Activated T-cell treated with anti-CD3 and anti-CD28 coated beads, Interleukin-2, amount 50 U/mL, for 48 hours (primary cell): ENCODE results near the gene TXLNG.
A peak's percentile ranks its signal among the peaks of the same experiment; 100 is the strongest.

ENCODE experiments used
- DNase-seq, 2 experiments: peaks; one replicate each; pipeline ENCODE4 v3.0.0-alpha.2; 2020

Gene TXLNG

GRCh38 chrX:16785247-16786138 is 773 bp upstream of the TXLNG start:
- peak in 1 of 2 experiments; percentile 26 for DNase-seq

GRCh38 chrX:16786791-16787735 is 797 bp downstream of the TXLNG start:
- peak; percentile 63 to 70 for DNase-seq

- DNase-seq = no peak
These were observed 2.2 kb downstream of the TXLNG start for GRCh38 chrX:16788477-16788876.

GRCh38 chrX:16796298-16796697 is 10.0 kb downstream of the TXLNG start:
- DNase-seq = no peak

DNA sequence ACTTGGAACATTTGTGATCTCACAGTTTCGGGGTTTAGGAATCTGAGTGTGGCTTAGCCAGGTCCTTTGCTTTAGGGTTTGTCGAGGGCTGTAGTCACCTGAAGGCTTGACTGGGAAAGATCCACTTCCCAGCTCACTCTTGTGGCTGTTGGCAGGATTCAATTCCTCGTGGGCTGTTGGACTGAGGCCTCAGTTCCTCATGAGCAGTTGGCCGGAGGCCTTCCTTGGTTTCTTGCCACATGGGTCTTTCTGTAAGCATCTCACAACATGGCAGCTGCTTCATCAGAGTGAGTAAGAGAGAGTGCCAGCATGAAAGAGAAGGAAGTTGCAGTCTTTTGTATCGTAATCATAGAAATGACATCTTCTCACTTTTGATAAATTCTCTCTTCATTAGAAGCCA is 11.1 kb downstream of the TXLNG start:
- DNase-seq = no peak

GRCh38 chrX:16797841-16798240 is 11.6 kb downstream of the TXLNG start:
- DNase-seq = no peak

DNA sequence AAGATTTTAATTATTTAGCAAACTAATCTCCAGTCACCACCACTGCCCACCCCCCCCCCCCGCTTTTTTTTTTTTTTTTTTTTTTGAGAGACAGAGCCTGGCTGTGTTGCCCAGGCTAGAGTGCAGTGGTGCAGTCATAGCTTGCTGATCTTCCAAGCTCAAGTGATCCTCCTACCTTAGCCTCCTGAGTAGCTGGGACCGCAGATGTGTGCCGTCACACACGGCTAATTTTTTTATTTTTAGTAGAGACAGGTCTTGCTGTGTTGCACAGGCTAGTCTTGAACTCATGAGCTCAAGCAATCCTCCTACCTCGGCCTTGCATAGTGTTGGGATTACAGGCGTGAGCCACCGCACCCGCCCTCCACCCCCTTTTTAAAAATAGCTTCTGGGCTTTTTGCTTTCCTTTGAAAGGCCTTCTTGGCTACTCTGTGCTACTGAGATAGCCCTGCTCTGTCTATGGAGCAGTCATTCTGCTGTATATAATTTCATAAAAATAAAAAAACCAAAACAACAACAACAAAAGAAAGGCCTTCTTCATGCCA is 18.7 kb downstream of the TXLNG start:
- DNase-seq = no peak

DNA sequence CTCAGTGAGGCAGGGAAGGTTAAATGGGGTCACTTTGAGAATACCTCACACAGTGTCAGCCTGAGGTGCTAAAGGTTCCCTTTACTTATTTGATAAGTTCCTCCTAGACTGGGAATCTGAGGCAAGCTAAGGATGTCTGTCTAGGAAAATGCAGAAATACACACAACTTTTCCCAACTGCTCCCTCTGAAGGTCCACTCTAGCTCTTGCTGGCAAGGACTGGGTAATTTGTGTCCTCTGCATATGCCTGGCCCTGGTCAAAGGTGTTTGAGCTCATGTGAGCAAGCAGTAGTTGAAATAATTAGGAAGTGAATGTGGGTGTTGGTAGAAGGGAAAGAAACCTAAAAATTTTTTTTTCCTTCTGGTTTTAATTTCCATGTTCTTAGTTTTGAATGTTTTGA is 21.3 kb downstream of the TXLNG start:
- DNase-seq = no peak

- no peak for DNase-seq
These were observed 21.8 kb downstream of the TXLNG start for GRCh38 chrX:16807976-16808542.

DNA sequence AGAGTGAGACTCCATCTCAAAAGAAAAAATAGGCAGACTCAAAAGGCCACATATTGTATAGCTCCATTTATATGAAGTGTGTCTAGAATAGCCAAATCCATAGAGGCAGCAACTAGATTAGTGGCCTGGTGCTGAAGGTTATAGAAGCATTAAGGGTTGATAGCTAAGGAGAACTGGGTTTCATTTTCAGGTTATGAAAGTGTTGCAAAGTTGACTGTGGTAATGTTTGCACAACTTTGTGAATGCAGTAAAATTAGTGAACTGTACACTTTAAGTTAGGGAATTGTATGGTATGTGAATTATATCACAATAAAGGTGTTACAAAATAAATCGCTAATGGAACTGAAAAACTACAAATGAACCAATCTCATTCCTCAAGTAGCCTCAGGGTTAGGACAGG is 28.3 kb downstream of the TXLNG start:
- no peak for DNase-seq

DNA sequence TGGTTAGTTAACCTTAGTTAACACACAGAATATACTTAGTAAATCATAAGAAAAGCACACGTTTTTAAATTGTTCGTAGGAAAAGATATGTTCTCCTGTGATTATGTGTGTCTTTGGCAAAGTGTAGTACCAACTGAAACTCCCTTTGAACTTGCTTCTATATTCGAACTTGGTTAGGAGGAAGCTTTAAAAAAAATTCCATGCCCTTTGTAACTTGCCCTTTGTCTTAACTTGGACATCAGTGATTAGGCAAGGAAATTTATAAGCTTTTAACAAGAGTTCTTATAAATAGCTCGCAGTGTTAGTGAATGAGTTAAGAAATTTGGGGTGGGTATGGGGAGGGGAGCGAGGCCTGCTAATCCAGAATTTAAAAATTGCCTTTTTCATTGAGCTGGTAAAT is 33.4 kb downstream of the TXLNG start:
- no peak for DNase-seq

DNA sequence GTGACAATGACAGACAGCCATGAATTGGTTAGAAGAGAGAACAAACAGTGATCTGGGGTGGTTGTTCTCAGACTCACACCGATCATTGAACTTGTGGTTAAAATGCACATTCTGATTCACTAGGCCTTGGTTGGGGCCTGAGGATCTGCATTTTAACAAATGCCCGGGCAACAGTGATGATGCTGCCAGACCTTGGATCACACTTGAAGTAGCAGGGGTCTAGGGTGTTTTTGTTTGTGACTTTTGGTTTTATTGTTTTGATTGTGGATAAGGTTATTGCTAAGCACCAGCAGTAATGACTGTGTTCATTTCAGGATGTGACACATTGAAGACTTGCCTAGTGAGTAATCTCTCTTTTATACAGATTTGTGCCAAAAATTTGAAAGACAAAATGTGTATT is 36.5 kb downstream of the TXLNG start:
- peak; percentile 27 to 32 for DNase-seq

GRCh38 chrX:16825264-16826035 is 39.2 kb downstream of the TXLNG start:
- DNase-seq = no peak

DNA sequence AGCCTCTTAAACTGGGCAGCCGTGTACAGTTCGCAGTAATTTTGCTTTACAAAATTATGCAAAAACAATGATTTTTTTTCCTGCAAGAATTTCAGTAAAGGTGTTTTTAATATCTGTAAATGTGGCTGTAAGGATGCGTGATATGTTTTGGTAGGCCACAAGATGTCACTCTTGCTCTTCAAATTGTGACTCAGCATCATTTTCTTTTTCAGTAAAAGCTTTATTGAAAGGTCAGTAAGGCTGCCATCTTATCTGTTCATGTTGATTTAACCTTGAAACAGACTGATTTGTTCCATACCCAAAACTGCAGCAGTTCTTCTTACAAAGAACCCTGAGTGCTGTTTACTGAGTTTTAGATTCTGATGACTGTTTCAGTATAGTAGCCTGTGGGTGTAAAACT is 39.9 kb downstream of the TXLNG start:
- no peak for DNase-seq

DNA sequence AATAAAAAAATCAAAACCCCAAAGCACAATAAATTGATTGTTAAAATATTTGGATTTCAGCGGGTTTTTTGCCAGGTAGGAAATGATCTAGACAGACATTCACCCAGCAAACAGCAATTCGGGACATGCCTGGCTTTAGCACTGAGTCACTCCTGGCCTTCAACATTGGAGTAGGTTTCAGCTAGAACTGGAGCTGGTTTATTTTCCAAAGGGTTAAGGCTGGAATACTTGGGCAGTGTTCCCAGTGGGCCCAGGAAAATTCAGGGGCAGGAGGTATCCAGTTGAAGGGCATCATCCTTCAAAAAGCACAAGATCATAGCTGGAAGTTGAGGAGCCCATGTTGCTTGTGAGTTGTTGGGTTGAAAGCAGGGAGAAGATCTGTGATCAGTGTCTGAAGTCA is 41.0 kb downstream of the TXLNG start:
- no peak for DNase-seq

DNA sequence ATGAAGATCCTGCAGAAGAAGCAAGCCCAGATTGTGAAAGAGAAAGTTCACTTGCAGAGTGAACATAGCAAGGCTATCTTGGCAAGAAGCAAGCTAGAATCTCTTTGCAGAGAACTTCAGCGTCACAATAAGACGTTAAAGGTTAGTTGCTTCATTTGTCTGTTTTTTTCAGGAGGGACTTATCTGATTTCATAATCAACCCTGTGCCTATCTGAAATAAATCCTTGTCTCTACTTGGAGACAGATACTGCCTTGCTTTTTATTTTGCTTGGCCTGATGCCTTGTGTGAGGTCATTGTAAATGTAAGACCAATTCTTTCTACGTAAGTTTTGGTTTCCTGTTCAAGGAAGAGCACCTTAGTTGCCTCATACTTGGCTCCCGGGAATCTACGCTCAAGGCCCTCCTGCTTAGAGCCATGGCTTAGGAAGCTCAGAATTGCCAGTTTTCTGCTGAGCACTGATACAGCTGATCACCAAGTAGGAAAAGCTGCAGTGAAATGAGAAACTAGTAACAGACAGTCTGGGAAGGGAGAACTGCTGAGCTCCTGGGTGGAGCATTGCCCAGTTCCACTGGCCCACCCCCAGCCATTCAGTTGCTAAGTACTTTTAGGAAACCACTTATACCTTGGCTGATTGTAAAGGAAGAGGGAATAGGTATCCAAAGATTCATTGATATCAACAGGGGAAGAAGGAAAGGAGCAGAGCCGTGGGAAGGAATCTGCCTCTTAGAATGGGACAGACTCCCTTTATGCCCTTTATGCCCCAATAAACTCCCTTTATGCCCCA is 42.0 kb downstream of the TXLNG start:
- DNase-seq = no peak

GRCh38 chrX:16832301-16832700 is 46.0 kb downstream of the TXLNG start:
- no peak for DNase-seq

GRCh38 chrX:16834806-16835205 is 48.5 kb downstream of the TXLNG start:
- no peak for DNase-seq

DNA sequence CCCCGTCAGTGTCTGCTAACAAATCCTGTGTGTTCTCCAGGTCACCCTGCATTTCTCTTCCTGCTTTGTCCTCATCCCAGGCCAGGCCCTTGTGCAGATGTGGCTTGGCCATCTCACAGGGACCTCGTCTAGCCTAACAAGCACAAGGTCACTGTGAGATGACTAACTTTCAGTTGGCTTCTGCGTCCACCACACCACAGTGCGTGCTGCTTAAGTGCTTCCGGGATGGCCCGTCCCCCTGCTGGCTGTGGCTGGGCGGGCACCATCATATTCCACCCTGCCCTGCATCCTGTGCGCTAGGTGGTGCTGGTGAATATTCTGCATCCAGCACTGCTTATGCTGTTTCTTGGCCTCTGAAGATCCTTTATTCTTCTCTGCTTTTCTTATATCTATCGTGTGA is 50.1 kb downstream of the TXLNG start:
- DNase-seq = no peak

- DNase-seq = no peak
These were observed 52.2 kb downstream of the TXLNG start for GRCh38 chrX:16838202-16839066.
